HL-60/S4 treated with retinoic acid at 250 ng/mL for 4 days and 3 days (cell line): ENCODE measurements around the gene ARL2.

Experiments
- in situ Hi-C: fragments of 300-500 bp; cut with MboI; formaldehyde crosslinking; loops from 2 replicates; pipeline ENCODE4 v1.7.0; 2022; ENCODE audit warnings: low sequenced_read_pairs

ARL2 gene

DNA sequence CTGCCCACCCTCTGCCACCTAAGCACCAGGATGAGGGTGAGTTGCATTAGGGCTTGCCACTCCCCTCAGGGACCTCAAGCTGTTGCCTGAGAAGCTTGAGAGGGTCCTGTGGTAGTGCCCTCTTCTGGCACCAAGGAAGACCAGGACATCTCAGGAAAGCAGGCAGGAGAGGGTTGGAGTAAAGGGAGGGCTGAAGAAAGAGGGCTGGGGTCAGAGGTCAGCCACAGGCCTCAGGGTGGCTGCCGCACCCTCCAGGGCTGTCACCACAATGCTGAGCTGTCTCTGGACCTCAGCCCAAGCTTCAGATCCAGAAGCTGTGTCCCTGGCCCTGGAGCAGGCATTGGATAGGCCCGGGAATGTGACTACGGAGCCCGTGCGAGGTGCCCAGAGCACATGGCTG is 31.1 kb downstream of the ARL2 start:
- in situ Hi-C loops = no loop called here

DNA sequence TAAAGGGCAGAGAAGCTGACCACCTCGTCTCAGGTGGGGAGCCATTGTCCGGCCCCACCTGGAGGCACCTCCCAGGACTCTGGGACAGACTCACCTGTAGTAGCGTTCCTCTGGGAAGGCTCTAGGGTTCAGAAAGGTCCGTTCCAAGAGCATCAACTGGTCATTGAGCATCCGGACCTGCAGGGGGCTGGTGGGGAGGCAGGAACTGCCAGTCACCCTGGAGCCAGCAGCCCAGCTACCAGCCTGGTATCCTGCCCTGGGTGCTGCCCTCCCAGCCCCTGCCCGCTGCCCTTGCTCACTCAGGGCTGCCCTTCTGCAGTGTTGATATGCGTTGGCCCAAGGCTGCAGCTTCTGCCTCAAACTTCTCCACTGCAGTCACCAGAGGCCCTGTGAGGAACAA is 31.8 kb downstream of the ARL2 start:
- in situ Hi-C loops = no loop called here

DNA sequence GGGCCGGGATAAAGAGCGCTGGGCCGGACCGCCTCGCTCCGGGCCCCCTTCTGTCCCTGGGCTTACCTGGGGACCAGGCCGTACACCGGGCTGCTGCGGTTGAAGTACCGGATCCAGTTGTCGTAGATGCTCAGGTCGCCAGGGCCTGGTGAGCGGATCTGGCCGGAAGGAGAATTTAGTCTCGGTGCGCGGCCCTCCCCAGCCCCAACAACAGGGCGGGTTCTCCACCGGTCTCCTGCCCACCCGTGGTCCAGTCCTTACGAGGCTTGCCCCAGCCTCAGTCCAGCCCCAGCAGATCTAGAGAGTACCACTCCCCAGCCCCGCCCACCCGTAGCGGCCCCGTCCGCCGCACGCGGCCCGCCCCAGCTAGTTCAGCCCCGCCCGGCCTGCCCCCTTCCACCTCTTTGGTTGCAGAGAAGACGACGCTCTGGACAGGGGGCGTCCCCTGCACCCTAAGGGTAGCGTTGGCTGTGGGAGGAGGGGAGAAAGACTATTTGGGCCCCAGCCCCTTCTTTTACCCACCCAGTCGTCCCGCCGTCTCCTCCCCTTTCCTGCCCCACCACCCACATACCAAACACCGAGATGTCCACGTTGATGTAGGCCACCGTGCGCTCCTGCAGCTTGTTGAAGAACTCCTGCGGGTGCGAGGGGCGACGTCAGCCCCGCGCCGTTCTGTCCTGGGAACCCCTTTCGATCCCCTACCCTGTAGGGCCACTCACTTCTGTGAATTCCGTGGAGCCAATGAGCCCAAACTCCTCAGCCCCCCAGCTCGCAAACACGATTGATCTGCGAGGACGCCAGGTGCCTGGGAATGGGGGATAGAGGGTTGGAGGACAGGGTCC is 33.8 kb downstream of the ARL2 start:
- in situ Hi-C loops = no loop called here

DNA sequence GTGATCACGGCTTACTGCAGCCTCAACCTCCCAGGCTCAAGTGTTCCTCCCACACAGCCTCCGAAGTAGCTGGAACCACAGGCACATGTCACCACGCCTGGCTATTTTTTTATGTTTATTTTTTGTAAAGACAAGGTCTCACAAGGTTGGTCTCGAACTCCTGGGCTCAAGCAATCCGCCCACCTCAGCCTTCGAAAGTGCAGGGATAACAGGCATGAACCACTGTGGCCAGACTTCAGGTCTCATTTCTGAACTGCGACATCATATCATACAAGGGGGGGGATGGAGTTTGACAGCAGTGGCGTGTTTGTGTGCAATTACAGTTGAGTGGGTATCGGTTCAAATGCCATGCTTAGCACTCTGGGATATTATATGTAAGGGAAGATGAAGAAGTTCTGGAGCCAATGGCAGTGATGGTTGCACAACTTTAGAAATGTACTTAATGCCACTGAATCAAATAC is 37.5 kb downstream of the ARL2 start:
- in situ Hi-C loops = no loop called here

DNA sequence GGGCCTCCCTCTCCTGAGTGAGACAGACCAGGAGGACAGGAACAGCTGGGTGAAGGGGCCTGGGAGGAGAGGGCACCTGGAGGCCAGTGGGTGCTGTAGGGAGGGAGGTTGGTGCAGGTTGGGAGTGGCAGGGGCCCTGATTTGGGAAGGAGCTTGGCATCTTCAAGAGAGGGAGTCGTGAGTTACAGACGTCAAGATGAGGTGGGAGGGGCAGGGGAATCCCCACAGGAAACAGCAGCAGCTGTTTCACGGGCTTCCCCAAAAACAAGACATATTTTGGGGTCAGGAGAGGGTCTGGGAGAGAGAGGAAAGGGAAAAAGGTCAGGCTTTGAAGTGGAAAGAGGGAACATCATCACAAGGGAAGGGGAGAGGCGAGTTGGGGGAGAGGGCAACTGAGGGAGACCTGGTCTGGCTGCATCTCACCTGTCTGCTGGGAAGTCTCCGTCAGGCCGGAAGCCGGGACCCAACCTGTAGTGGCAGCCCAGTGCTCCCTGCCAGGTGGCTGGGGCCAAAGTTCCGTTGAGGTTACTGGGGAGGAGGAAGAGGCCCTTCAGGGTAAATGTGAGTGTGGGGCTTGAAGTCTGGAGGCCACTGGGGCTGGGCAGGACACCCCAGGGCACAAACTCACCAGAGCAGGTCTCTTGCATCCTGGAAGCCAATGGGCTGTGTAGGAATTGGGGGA is 40.0 kb downstream of the ARL2 start:
- in situ Hi-C loops = no loop called here

DNA sequence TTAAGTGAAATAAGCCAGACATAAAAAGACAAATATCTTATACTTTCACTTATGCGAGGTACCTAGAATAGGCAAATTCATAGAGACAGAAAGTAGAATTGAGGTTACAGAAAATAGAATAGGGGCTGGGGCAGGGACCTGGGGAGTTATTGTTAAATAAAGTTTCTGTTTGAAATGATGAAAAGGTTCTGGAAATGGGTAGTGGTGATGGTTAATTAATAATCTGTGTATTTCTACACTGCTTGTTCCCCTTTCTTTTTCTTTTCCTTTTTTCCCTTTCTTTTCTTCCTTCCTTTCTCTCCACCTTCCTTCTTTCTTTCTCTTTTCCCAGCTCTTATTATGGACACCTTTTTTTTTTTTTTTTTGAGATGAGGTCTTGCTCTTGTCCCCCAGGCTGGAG is 41.6 kb downstream of the ARL2 start:
- in situ Hi-C loops = no loop called here

DNA sequence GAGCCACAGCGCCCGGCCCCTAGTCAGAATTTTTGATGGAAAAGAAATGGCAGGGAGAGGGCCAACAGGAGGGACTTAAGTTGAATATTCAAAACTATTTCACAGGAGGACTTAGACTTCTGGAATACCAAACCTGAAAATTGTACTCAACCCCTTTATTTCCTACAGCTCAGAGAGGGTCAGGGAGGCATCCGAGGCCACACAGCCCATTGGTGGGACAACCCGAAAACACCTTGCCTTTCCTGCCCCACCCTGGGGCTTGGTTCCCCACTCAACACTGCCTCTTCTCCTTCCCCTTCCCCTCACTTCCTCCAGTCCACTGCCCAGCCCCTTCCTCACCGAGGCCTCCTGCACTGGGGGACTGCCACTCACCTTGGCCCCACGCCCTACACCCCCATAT is 43.0 kb downstream of the ARL2 start:
- in situ Hi-C loops = no loop called here

DNA sequence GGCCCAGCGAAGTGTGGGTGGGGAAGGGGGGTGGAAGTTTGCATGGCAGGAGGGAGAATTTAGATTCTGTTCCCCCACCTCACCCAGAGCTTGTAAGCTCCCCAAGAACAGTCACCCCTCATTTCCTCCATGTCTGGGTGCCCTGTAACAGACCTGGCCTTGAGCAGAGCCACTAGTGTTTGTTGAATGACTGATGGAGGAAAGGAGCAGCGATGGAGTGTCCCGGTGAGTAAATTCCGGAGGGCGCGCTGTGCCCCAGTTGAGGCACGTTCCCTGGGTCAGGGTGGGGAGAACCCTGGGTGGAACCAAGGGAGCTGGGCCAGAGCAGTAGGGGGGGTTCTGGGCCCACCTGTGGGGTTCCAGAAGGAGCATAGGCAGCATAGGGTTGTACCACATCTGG is 43.6 kb downstream of the ARL2 start:
- in situ Hi-C loops = no loop called here

DNA sequence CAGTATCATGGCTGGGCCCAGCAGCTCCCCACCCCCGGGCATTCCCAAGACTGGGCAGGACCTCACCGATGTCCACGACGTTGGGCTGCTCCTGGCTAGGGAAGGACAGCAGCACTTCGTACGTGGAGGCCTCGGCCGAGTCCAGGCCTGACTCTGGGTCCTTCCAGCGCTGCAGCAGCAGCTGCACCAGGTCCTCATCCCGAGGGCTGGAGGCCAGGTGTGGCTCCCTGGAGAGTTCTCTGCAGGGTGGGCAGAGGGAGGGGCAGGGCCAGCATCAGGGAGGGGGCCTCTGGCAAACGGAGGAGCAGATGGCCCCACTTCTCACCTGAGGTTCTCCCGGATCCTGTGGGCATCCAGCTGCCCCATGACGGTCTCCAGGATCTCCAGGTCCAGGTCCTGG is 44.1 kb downstream of the ARL2 start:
- in situ Hi-C loops = no loop called here

DNA sequence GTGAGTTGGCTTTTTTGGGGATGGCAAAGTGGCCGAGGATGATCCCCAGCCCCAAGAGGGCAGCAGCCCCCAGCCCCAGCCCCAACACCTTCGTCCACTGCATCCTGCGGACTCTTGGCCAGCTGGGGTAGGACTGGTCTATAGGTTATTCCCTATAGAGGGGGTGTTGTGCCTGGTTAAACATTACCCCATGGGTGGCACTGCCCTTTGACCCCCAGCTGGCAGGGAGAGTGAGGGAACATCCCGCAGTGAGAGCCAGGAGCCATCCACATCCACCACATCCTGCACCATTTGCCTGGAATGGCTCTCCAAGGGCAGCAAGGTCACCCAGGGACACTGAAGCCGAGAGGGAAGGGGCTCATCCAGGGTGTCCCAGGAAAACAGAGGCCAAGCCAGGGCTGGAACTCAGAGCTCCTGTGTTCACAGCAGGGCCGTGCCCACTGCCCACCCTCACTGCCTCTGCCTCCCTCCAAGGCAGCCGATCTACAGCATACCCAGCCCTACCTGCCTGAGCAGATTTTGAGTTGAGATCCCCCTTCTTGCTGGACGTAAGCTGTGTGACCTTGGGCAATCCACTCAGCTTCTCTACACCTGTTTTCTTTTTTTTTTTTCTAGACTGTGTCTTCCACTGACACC is 44.6 kb downstream of the ARL2 start, which contains the start of gene NAALADL1:
Gene NAALADL1, minus strand, starts transcription at position 135 of the 636 bp plus-strand sequence. Its CDS starts 32 bp downstream, at position 103.
- in situ Hi-C loops = no loop called here

DNA sequence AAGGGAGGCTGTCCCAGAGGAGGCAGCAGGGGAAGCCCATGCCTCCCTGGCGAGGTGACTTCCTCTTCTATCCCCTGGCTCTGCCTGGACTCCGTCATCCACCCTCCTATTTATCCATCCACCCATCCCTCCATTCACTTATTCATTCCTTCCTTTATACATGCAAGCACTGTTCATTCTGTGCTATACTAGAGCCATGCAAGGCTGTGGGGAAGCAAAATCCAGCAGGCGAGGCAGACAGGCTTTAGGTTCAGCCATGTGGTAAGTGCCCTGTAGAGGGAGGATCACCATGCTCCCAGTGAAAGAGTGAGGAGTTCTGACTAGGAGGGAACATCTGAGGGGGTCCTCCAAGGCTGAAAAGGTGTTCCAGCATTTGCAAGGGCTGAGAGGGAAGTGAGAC is 45.6 kb downstream of the ARL2 start:
- in situ Hi-C loops = no loop called here

DNA sequence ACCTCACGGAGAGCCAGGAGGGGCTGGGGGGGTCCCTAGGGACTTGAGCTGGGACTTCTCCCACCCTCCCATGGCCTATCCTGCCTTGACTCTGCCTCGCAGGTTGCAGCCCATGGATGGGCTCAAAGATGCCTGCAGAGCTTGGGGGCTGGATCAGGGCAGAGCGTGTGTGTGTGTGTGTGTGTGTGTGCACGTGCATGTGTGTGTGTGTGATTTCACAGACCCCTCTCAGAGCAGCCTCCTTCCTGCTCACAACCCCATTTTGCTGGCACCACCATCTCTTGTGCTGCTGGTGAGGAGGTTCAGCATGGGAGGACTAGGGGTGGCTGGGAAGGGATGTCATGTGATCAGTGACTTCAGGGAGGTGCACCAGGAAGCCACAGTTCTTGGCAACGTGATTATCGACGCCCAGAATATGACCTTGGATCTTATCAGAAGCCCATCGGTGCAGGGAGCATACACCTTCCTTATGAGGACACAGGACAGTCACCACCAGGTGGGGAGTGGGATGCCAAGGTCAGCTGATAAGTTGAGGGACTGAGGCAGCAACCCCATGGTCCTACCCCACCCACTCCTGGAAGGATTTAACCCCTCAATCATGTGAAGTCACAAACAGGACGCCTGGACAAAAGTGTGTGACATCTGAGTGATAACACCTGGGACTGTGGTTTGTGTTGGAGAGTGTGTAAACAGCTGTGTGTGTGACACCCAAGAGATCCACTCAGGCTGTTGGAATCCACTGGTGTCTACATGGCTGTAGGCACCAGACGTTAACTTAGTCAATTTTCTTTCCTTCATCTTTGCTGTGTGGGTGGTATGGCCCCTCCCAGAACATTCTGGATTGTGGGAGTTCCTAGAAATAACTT is 46.2 kb downstream of the ARL2 start:
- in situ Hi-C loops = no loop called here

DNA sequence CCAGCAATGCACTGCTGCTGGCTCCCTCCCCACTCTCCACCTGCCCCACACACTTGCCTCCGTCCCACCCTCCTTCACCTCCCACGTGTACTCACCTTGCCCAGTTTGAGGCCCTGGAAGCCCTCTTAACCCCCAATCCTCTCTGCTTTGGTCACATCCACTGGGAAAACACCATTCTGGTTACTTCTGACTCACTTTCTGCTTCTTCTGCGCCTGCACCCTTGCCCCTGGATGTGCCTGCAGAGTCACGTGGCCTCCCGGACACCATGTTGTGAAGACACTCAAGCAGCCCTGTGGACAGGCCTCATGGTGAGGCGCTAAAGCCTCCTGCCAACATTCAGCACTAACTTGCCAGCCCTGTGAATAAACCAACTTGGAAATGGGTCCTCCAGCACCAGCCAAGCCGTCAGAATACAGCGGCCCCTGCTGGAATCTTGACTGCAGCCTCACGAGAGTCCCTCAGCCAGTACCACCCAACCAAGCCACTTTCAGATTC is 47.0 kb downstream of the ARL2 start:
- in situ Hi-C loops = no loop called here

DNA sequence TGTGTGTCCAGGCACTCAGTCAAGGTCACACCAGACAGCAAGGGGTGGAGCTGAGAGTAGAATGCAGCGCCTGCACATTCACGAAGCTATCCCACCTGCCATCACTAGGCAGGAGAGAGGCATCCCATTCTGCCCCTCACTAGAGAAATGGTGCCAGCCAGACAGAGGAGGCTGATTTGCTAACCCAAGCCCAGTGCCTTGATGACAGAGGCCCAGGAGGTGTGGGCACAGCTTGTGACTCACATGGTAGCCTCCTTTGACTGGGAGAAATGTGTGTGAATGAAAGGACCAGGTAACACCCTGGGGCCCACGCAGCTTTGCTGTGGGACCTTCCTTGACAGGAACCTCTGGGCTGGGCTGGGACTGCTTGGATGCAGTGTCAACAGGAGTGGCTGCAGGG is 49.6 kb downstream of the ARL2 start:
- in situ Hi-C loops = no loop called here

DNA sequence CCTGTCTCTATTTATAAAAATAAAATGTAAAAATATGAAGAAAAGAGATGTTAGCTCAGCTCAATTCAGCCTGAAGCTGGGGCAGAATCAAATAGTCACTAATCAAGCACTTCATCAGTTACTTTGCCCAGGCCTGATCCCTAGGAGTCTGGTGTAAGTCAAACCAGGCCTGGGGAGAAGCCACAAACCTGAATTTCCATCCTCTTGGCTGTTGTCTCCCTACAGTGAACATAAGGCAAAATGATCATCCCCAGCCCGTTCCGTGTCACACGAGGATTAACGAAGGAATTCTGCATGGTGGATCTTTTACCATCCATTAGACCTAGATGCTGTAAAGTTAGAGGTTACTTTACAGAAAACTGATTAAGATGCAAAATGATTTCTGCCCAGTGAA is 50.9 kb downstream of the ARL2 start:
- in situ Hi-C loops = no loop called here

DNA sequence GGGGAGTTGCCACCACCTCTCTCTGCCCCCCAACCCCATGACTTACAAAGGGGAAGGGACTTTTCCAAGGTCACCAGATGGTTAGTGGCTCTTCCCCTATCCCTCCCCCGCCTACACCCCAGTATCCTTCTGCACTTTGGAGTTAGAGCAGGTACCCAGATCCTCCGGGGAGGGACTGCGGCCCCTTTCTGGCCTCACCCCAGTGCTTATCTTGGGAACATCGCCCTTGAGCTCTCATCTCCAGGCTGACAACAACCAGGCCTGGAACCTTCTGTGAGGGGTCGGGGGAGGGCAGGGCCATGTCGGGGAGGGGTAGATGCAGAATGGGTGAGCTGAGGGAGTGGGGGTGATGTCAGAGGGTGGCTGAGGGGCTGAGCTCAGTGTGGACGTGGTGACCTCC is 51.9 kb downstream of the ARL2 start:
- in situ Hi-C loops = no loop called here

DNA sequence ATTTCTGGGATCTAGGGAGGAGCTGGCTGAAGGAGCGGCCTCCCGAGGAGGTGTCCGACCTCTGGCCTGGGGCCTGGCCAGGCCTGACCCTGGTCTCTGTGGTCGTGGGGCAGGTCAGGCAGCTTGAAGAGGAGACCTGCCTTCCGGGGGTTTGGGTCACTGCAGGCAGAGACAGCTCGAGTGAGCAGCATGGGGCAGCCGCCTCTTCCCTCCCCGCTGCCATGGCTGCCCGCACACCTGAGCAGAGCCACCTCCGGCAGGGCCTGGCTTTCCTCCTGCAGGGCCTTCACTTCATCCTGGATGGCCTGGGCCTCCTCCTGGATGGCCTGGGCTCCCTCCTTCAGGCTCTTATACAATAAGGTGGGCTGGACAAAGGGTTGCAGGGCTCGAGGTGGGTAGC is 52.4 kb downstream of the ARL2 start:
- in situ Hi-C loops = no loop called here

DNA sequence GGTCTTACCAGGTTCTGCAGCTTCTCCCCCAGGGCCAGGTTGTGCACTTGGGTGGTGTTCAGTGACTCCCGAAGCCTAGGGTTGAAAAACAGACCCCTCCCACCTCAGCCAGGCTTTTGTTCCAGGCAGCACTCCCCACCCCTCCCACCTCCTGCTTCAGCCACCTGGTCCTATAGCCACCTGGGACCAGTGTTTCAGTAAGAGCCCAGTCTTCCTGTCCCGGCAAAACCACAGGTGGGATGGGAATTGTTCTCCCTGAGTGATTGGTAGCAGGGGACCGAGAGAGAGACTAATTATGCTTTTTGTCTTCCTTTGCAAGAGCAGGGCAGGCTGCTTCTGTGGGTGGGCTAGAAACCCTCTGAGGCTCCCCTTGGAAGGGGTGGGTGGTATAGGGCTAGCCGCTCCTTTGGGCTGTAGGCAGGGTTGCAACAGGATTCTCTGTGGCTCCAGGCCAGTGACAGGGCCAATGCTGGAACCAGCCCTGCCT is 52.9 kb downstream of the ARL2 start:
- in situ Hi-C loops = no loop called here

DNA sequence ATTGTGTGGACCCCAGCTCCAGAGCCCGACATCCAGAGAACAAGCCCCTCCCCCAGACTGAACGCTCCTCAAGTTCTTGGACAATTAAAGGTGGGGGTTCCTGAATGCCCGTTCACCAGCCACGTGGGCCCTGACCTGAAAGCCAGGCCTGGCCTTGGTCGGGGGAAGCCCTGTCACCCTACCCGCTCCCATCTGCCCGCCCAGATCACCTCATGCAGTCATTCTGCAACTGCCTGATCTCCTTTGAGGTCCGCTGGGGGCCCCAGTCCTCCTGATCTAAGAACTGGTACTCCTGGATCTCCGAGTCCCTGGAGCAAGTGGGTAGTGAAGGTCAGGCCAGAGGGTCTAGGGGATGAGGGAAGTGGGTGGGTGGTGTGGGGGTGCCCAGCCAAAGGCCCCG is 53.5 kb downstream of the ARL2 start:
- in situ Hi-C loops = no loop called here

DNA sequence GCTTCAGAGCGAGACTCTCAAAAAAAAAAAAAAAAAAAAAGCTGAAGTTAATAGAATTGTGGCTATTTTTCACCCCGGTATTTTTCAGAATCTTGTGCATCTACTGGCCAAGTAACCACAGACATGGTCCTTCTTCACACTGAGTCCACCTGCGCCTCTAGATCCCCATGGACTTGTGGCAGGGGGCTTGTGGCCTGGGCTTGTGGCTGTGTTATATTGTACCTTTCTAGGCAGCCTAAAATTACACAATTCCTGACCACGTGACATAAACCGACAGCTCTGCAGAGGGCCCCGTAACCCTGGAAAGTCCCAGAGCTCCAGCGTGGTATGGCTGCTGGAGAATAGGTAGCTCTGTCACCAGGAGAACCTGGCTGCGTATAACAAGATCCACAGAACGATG is 55.3 kb downstream of the ARL2 start:
- in situ Hi-C loops = no loop called here
